Urinary bladder (tissue), 4 donors: Measurements from ENCODE around the gene FRAS1. TPM values are rescaled to one million over a fixed set of nuclear protein-coding genes. Genes with fewer than 3 reads are reported as not detected.

Experiments used
- DNase-seq: peaks from one replicate; pipeline ENCODE4 v3.0.0-alpha.2; 2015; ENCODE audit errors: extremely low spot score
- H3K27ac ChIP-seq: one replicate; pipeline ENCODE4 v1.5.1; 2013; ENCODE audit warnings: low read depth, mild to moderate bottlenecking, moderate library complexity
- H3K36me3 ChIP-seq: one replicate; pipeline ENCODE4 v1.6.1; 2013; ENCODE audit warnings: mild to moderate bottlenecking, moderate library complexity; ENCODE audit not compliant: insufficient read depth
- H3K4me1 ChIP-seq: one replicate; pipeline ENCODE4 v1.6.1; 2013; ENCODE audit warnings: mild to moderate bottlenecking, moderate library complexity; ENCODE audit not compliant: insufficient read depth
- H3K4me3 ChIP-seq: one replicate; pipeline ENCODE4 v1.5.1; 2013; ENCODE audit warnings: low read depth, low read length
- WGBS: extraction: QIAGEN DNeasy Blood & Tissue Kit; methylation state at CpG from one replicate; pipeline ENCODE4 v1.1.7; 2013; 5-methylcytosine and 5-hydroxymethylcytosine counted together
- polyA plus RNA-seq: library from polyadenylated mRNA; stranded (reverse); fragments of 200-250 nt; gene quantifications from one replicate; pipeline ENCODE4 v1.2.3, GENCODE V29; 2013
- total RNA-seq: library from RNA; depleted of rRNA; stranded (reverse); fragments of >200 nt; gene quantifications from one replicate; pipeline ENCODE4 v1.2.3, GENCODE V29; 2014
- donor health status: healthy with polysubstance abuse.
- donor health status: healthy.

The FRAS1 gene
- total and polyA plus RNA-seq, 2 donors: 0.27 to 20.5 TPM

DNA sequence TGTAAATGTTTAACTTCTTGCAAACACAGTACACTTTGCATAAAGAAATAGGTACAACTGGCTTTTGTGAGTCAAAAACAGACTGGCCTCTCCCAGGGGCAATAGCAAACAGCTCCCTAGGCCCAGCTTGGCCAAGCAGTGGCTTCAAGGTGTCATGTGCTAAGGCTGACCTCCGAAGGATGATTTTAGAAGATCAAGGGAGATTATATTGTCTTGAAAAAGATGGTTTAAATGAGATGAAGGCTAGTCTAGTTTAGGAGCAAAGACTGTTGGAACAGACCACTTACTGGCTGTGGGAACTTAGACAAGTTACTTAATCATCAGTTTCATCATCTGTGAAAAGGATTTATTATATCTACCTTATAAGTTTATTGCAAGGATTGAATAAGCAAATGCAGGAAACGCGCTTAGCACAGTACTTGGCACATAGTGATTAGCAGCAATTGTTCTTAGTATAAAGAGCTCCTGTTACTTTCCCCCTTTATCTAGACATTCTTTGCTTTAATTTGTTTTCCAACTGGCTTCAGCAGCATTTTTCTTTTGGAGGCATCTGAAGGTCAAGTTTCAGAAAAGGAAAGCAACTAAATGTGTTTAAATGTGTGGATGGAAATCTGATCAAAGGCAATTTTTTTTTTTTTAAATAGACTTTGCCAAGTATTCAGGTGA lies 511.6 kb downstream of the FRAS1 start:
- H3K4me1 ChIP-seq: no peaks in the 10 kb centered on the region
- WGBS: 47% methylated on average over 3 of the region's 3 CpGs
- DNase-seq: no peak
- no peaks in the 10 kb centered on the region for H3K36me3 ChIP-seq
- H3K4me3 ChIP-seq: no peak overlapping the region
- H3K27ac ChIP-seq: no peak overlapping the region

GRCh38 chr4:78569306-78569821 lies 512.2 kb downstream of the FRAS1 start:
- Histone ChIP-seq H3K27ac (no peak overlapping the region), H3K4me1 (no peaks in the 10 kb centered on the region), H3K4me3 (no peak overlapping the region), H3K36me3 (no peaks in the 10 kb centered on the region)
- WGBS: 41% methylated on average over 6 of the region's 6 CpGs
- peak; percentile 64 for DNase-seq

DNA sequence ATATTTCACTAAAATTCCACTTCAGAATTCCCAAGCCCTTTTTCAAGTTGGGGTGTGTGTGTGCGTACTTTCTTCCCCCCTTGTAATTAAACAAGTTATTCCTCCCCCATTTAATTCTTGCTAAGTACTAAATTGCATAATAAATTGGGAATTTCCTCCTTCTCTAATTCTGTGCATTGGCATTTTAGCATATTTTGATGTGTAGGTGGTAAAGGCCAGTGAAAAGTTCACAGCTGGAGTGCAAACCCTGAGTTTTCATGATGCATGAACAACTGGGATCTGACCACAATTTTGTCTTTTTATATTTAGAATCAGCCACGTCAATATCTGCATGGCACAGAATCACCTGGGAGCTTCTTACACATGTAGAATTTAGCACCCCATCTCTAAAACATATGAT lies 513.0 kb downstream of the FRAS1 start:
- Histone ChIP-seq H3K27ac (no peak overlapping the region), H3K4me3 (no peak overlapping the region), H3K36me3 (no peaks in the 10 kb centered on the region), H3K4me1 (no peaks in the 10 kb centered on the region)
- 88% methylated on average over 2 of the region's 2 CpGs for WGBS
- DNase-seq: no peak

GRCh38 chr4:78571804-78572203 lies 514.7 kb downstream of the FRAS1 start:
- 99% methylated on average over 1 of the region's 1 CpG for WGBS
- Histone ChIP-seq H3K4me1 (no peaks in the 10 kb centered on the region), H3K36me3 (no peaks in the 10 kb centered on the region), H3K4me3 (no peak overlapping the region), H3K27ac (no peak overlapping the region)
- DNase-seq: no peak

- Histone ChIP-seq H3K4me1 (no peaks in the 10 kb centered on the region), H3K27ac (no peak overlapping the region), H3K36me3 (no peaks in the 10 kb centered on the region), H3K4me3 (no peak overlapping the region)
- WGBS: 95% methylated on average over 3 of the region's 3 CpGs
- no peak for DNase-seq
These were observed 521.7 kb downstream of the FRAS1 start for GRCh38 chr4:78578674-78579425.

GRCh38 chr4:78581618-78582017 lies 524.5 kb downstream of the FRAS1 start:
- DNase-seq: no peak
- H3K4me3 ChIP-seq: no peak overlapping the region
- WGBS: 80% methylated on average over 3 of the region's 3 CpGs
- H3K27ac ChIP-seq: no peak overlapping the region
- no peaks in the 10 kb centered on the region for H3K36me3 ChIP-seq
- H3K4me1 ChIP-seq: no peaks in the 10 kb centered on the region

GRCh38 chr4:78584863-78585547 lies 527.9 kb downstream of the FRAS1 start:
- 94% methylated on average over 4 of the region's 4 CpGs for WGBS
- no peak for DNase-seq
- Histone ChIP-seq H3K27ac (no peak overlapping the region), H3K4me3 (no peak overlapping the region), H3K36me3 (no peaks in the 10 kb centered on the region), H3K4me1 (no peaks in the 10 kb centered on the region)

DNA sequence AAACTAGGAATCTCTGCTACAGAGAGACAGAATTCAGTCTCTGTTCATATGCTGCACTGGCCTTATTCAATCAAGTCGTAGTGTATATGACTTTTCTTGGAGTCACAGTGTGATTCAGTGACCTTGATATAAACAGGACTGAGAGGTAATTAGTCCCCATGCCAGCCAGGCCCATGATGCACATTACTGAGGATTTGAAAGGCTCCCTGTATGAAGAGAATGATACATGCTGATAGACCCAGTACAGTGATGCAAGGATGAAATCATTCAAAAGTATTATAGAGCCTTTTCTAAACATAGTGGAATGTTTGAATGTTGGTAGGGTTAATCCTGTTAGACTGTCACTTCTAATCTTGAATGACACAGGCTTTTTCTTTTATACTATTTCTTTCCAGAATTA lies 528.5 kb downstream of the FRAS1 start:
- WGBS: 51% methylated on average over 1 of the region's 1 CpG
- H3K27ac ChIP-seq: no peak overlapping the region
- no peak for DNase-seq
- H3K4me3 ChIP-seq: no peak overlapping the region
- H3K36me3 ChIP-seq: no peaks in the 10 kb centered on the region
- H3K4me1 ChIP-seq: no peaks in the 10 kb centered on the region

- DNase-seq: no peak
- no peaks in the 10 kb centered on the region for H3K36me3 ChIP-seq
- H3K4me3 ChIP-seq: no peak overlapping the region
- WGBS: 62% methylated on average over 4 of the region's 4 CpGs
- no peaks in the 10 kb centered on the region for H3K4me1 ChIP-seq
- H3K27ac ChIP-seq: no peak overlapping the region
These were observed 531.9 kb downstream of the FRAS1 start for GRCh38 chr4:78588894-78589545.

DNA sequence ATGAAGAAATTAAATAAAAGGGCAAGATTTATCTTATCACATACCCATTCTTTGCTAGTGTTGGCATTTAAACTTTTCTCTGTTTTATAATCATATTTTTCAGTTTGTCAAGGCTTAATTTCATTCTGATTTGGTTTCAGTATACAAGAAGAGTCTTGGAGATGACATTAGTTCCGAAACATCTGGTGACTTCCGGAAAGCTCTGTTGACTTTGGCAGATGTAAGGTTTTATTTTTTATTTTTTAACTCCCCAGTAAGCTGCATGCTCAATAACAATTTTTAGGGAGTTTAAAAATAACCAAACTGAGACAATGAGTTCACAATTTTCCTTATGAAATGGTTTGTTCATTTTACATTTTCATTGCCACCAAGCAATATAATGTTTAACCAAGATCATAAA lies 534.3 kb downstream of the FRAS1 start:
- no peak overlapping the region for H3K27ac ChIP-seq
- WGBS: 61% methylated on average over 2 of the region's 2 CpGs
- no peak for DNase-seq

DNA sequence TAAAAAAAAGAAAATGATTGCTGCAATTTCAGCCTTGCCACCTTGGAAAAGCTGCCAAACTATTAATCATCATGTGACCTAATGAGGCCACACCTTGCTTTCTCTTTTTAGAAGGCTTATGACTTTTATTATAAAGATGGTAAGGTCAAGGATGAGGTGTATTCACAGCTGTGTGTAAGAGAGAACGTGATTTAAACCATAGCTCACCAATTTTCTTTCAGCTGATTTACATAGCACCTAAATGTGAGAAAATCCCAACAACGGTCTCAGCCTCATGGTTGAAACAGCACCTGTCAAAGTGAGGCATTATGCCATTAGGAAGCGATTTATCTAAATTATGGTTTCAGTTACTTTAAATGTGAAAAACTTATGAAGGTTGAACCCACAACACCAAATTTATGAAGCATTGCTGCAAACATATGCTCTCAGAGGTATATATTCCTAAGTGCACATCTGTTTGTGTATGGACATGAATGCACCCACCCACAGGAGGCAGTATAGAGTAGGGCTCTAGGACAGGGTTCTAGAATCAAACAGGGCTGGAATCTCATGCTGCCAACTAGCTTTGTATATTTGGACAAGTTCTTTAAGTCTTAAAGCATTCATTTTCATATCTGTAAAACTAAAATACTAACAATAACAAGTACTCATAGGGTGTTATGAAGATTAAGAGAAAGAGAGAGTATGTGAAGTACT lies 535.1 kb downstream of the FRAS1 start:
- Histone ChIP-seq H3K36me3 (no peaks in the 10 kb centered on the region), H3K4me1 (no peaks in the 10 kb centered on the region), H3K4me3 (no peak overlapping the region), H3K27ac (no peak overlapping the region)
- no peak for DNase-seq
- 81% methylated on average over 3 of the region's 3 CpGs for WGBS

More for the DNA sequence above, 534.3 kb downstream of the FRAS1 start:
- H3K4me3 ChIP-seq: no peak overlapping the region
- H3K4me1 ChIP-seq: no peaks in the 10 kb centered on the region
- H3K36me3 ChIP-seq: no peaks in the 10 kb centered on the region
